ENCODE results near the gene RIIAD1.
"Not testable (repeated sequence)": the region's sequence is repeated elsewhere in the genome, so short reads cannot be mapped to it uniquely, and the experiment has no call there.

RIIAD1 gene

GRCh38 chr1:151737026-151737425 is 15.7 kb downstream of the RIIAD1 start:
- DNase-seq = no peak

- no peak for DNase-seq
Observed at GRCh38 chr1:151737479-151737878, 16.2 kb downstream of the RIIAD1 start.

GRCh38 chr1:151739590-151740355 is 18.5 kb downstream of the RIIAD1 start:
- DNase-seq = no peak

GRCh38 chr1:151741516-151741915 is 20.2 kb downstream of the RIIAD1 start:
- no peak for DNase-seq

GRCh38 chr1:151756291-151756690 is 35.0 kb downstream of the RIIAD1 start:
- DNase-seq = no peak

GRCh38 chr1:151759241-151759640 is 37.9 kb downstream of the RIIAD1 start:
- no peak for DNase-seq

- no peak for DNase-seq
Observed at GRCh38 chr1:151760597-151761385, 39.5 kb downstream of the RIIAD1 start.

- peak; percentile 93 for DNase-seq
Observed at GRCh38 chr1:151762941-151763921, 41.9 kb downstream of the RIIAD1 start, which contains the start of gene MRPL9. TSS of gene MRPL9 (minus strand) at chr1:151763496. CDS start at chr1:151763479, 17 bp downstream.

GRCh38 chr1:151763990-151764389 is 42.7 kb downstream of the RIIAD1 start:
- DNase-seq = no peak

- not testable (repeated sequence) for DNase-seq
Observed at GRCh38 chr1:151768351-151769066, 47.2 kb downstream of the RIIAD1 start.

- DNase-seq = not testable (repeated sequence)
Observed at GRCh38 chr1:151769270-151769669, 47.9 kb downstream of the RIIAD1 start.

- no peak for DNase-seq
Observed at GRCh38 chr1:151773702-151774101, 52.4 kb downstream of the RIIAD1 start.

- DNase-seq = no peak
Observed at GRCh38 chr1:151774256-151774922, 53.1 kb downstream of the RIIAD1 start.

- DNase-seq = no peak
Observed at GRCh38 chr1:151775894-151776664, 54.8 kb downstream of the RIIAD1 start.

GRCh38 chr1:151776665-151777062 is 55.3 kb downstream of the RIIAD1 start:
- DNase-seq = no peak

- DNase-seq = no peak
Observed at GRCh38 chr1:151777317-151777716, 56.0 kb downstream of the RIIAD1 start.
